Brain microvascular endothelial cell (primary cell): ENCODE data around the gene FGF9.

Experiments used
- DNase-seq: peaks from one replicate; pipeline ENCODE4 v3.0.0-alpha.2; 2020
- H3K27ac ChIP-seq: fragments of 250-450 bp; sonication (Bioruptor Pico); 2 replicates; pipeline ENCODE4 v1.5.1; 2020; ENCODE audit warnings: mild to moderate bottlenecking, moderate library complexity
- H3K27me3 ChIP-seq: fragments of 250-450 bp; sonication (Bioruptor Pico); replicated peaks from 2 replicates; pipeline ENCODE4 v1.5.1; 2020; ENCODE audit warnings: mild to moderate bottlenecking
- H3K36me3 ChIP-seq: fragments of 250-450 bp; sonication (Bioruptor Pico); replicated peaks from 2 replicates; pipeline ENCODE4 v1.5.1; 2020; ENCODE audit warnings: mild to moderate bottlenecking
- H3K4me3 ChIP-seq: 2 replicates; pipeline ENCODE4 v1.5.1; 2011; ENCODE audit warnings: low read depth, mild to moderate bottlenecking, control low read depth, low read length, moderate library complexity
- in situ Hi-C: cut with HindIII; loops from 2 replicates; pipeline ENCODE4 v1.10.0; 2017; ENCODE audit warnings: low sequenced_read_pairs, low pct_ligation_motif_present
- TF ChIP-seq, protein P1 (sequence below): IDR thresholded peaks from 2 replicates; pipeline ENCODE4 v1.5.1; 2011; ENCODE audit warnings: low read depth, mild to moderate bottlenecking, moderate library complexity, low read length, control low read depth, inconsistent platforms; ENCODE audit errors: missing control alignments

The FGF9 gene

DNA sequence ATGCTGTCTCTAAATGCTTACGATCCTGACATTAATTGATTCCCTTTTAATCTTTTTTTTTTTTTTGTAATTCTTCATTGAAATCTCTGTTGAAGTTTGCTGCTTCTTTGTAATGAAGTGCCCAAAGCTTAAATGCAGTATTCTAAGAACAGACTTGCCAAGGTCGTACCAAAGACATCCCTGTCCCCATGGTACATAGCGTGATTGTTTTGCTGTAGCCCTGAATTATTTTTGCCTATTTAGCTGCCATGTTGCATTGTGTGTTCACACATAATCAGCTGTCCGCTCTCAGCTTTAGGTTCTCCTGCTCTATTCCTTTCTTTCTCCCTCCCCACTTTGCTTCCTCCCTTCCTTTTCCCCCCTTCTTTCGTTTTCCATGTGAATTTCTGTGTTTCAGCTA lies 21.1 kb downstream of the FGF9 start:
- in situ Hi-C loops, result no loop called here
- H3K27ac ChIP-seq, result no peak overlapping the region
- no peaks in the 10 kb centered on the region for H3K36me3 ChIP-seq
- H3K4me3 ChIP-seq, result no peak overlapping the region
- DNase-seq, result no peak
- TF ChIP-seq, protein P1, sequence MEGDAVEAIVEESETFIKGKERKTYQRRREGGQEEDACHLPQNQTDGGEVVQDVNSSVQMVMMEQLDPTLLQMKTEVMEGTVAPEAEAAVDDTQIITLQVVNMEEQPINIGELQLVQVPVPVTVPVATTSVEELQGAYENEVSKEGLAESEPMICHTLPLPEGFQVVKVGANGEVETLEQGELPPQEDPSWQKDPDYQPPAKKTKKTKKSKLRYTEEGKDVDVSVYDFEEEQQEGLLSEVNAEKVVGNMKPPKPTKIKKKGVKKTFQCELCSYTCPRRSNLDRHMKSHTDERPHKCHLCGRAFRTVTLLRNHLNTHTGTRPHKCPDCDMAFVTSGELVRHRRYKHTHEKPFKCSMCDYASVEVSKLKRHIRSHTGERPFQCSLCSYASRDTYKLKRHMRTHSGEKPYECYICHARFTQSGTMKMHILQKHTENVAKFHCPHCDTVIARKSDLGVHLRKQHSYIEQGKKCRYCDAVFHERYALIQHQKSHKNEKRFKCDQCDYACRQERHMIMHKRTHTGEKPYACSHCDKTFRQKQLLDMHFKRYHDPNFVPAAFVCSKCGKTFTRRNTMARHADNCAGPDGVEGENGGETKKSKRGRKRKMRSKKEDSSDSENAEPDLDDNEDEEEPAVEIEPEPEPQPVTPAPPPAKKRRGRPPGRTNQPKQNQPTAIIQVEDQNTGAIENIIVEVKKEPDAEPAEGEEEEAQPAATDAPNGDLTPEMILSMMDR, result no peak
- H3K27me3 ChIP-seq, result no peaks in the 10 kb centered on the region

DNA sequence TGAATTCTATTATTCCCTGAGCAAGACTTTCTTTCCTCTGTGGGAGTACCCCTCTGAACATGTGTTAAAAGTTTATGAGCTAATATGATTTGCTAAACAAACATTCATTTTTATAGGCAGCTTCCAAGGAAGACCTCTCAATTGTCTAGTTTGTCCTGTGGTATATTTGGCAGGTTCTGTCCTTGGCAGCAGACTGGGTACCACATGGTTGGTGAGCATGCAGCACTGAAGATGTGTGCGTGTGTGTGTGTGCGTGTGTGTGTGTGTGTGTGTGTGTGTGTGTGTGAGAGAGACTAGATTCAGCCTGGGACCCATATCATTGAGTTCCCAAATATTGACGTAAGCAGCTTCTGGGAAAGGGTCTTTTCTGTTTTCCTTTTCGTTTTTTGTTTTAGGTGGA lies 24.0 kb downstream of the FGF9 start:
- TF ChIP-seq, protein P1, result no peak
- no peak for DNase-seq
- Histone ChIP-seq H3K27me3 (no peaks in the 10 kb centered on the region), H3K36me3 (no peaks in the 10 kb centered on the region), H3K27ac (no peak overlapping the region), H3K4me3 (no peak overlapping the region)
- in situ Hi-C loops, result no loop called here

DNA sequence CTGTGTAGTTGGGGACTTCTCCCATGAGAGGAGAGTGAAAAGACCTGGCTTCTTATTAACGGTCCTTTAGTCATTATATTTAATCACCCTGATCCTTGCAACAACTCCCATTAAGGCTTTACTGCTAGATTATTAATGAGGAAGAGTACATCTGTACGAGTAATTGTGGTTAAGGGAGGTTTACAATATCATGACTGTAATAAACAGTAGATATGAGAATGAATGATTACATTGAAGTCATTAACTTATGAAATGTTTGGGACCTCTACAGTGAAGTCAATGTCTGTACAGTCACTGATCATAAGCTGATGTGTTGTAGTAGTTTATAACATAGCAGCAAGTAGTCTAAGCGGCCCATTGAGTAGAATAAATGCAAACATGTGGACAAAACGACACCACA lies 24.7 kb downstream of the FGF9 start:
- DNase-seq, result no peak
- no peaks in the 10 kb centered on the region for H3K36me3 ChIP-seq
- TF ChIP-seq, protein P1, result no peak
- in situ Hi-C loops, result no loop called here
- H3K27me3 ChIP-seq, result no peaks in the 10 kb centered on the region
- no peak overlapping the region for H3K27ac ChIP-seq
- H3K4me3 ChIP-seq, result no peak overlapping the region

DNA sequence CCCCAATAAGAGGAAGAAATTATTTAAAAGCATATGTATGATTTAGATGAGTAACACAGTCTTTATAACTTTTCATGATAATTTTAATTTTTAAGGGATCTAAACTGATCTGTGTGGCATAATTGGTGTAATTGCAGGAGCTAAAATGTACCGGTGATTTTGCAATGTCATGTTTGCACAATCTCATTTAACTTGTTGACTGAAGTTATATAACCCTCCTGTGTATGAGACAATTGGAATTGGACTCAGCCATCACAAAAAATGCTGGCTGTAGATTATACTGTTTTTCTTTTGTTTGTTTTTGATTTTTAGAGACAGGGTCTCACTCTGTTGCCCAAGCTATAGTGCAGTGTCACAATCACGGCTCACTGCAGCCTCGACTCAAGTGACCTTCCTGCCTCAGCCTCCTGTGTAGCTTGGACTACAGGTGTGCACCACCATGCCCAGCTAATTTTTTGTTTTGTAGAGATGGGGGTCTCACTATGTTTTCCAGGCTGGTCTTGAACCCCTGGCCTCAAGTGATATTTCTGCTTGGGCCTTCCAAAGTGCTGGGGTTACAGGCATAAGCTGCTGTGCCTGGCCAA lies 26.1 kb downstream of the FGF9 start:
- Histone ChIP-seq H3K4me3 (no peak overlapping the region), H3K27ac (no peak overlapping the region), H3K27me3 (no peaks in the 10 kb centered on the region), H3K36me3 (no peaks in the 10 kb centered on the region)
- TF ChIP-seq, protein P1, result no peak
- DNase-seq, result no peak
- in situ Hi-C loops, result no loop called here

- H3K27me3 ChIP-seq, result no peaks in the 10 kb centered on the region
- H3K27ac ChIP-seq, result no peak overlapping the region
- H3K4me3 ChIP-seq, result no peak overlapping the region
- TF ChIP-seq, protein P1, result no peak
- H3K36me3 ChIP-seq, result no peaks in the 10 kb centered on the region
- DNase-seq, result no peak
- in situ Hi-C loops, result no loop called here
These were observed 28.2 kb downstream of the FGF9 start for GRCh38 chr13:21698817-21699679.
